Lower leg skin (tissue), 3 donors: ENCODE results near the gene SDK1.

Source experiments
- POLR2A ChIP-seq, 2 donors: fragments of 450-650 bp; IDR thresholded peaks; one replicate each; pipeline ENCODE4 v1.6.1; 2016 to 2017; ENCODE audit warnings: antibody characterized with exemption in 2 of 2, mild to moderate bottlenecking in 1 of 2, moderate library complexity in 1 of 2
- TF ChIP-seq, protein P1 (sequence below), 3 donors: fragments of 450-650 bp; IDR thresholded peaks; one replicate each; pipeline ENCODE4 v1.5.1; 2016; ENCODE audit warnings: antibody characterized with exemption in 3 of 3, mild to moderate bottlenecking in 3 of 3, moderate library complexity in 2 of 3

DNA sequence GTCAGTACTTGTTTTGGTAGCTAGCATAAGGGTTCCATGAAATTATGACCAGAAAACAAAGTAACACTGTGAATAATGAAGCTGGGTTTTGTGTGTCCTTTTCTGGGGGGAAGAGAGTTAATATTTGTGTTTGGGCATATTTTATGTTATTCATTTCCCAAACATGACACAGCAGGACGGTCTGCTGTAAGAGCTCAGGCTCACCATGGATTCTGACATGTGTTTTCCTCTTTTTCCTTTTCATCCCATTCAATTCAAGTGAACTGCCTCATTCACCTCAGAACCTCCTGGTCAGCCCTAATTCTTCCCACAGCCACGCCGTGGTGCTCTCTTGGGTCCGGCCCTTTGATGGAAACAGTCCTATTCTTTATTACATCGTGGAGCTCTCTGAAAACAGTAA lies 685.9 kb downstream of the SDK1 start:
- TF ChIP-seq, protein P1, sequence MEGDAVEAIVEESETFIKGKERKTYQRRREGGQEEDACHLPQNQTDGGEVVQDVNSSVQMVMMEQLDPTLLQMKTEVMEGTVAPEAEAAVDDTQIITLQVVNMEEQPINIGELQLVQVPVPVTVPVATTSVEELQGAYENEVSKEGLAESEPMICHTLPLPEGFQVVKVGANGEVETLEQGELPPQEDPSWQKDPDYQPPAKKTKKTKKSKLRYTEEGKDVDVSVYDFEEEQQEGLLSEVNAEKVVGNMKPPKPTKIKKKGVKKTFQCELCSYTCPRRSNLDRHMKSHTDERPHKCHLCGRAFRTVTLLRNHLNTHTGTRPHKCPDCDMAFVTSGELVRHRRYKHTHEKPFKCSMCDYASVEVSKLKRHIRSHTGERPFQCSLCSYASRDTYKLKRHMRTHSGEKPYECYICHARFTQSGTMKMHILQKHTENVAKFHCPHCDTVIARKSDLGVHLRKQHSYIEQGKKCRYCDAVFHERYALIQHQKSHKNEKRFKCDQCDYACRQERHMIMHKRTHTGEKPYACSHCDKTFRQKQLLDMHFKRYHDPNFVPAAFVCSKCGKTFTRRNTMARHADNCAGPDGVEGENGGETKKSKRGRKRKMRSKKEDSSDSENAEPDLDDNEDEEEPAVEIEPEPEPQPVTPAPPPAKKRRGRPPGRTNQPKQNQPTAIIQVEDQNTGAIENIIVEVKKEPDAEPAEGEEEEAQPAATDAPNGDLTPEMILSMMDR (IDR thresholded peaks at IDR 0.05): no peak
- TF ChIP-seq POLR2A (IDR thresholded peaks at IDR 0.05): no peak
